Stimulated activated effector memory CD8-positive, alpha-beta T cell treated with anti-CD3 and anti-CD28 coated beads, Interleukin-12 subunit alpha, Interleukin-12 subunit beta, amount 100 ng/mL, for 72 hours (primary cell): ENCODE data around the gene AKT2.

Source experiments
- ATAC-seq: fragments of 150-1000 bp; cut with Tn5 transposase; 2 replicates; pipeline ENCODE4 v1.10.0; 2021
- DNase-seq, 2 donors: peaks; one replicate each; pipeline ENCODE4 v3.0.0; 2021 to 2022; ENCODE audit warnings: low spot score in 2 of 2
- H3K27ac Mint-ChIP-seq: one replicate; pipeline ENCODE4 v1.8.0; 2022; ENCODE audit warnings: mild to moderate bottlenecking, mixed read lengths
- H3K36me3 Mint-ChIP-seq: one replicate; pipeline ENCODE4 v1.8.0; 2022; ENCODE audit warnings: mild to moderate bottlenecking, mixed read lengths
- H3K4me1 Mint-ChIP-seq: one replicate; pipeline ENCODE4 v1.8.0; 2022; ENCODE audit warnings: mixed read lengths
- H3K4me3 Mint-ChIP-seq: one replicate; pipeline ENCODE4 v1.8.0; 2022; ENCODE audit warnings: mild to moderate bottlenecking, mixed read lengths
- H3K9me3 Mint-ChIP-seq: one replicate; pipeline ENCODE4 v1.8.0; 2022; ENCODE audit warnings: mixed read lengths

The AKT2 gene

GRCh38 chr19:40312533-40312932 is 27.4 kb upstream of the AKT2 start:
- no peak overlapping the region for H3K27ac Mint-ChIP-seq
- no peaks in the 10 kb centered on the region for H3K4me1 Mint-ChIP-seq
- no peaks in the 10 kb centered on the region for H3K9me3 Mint-ChIP-seq
- ATAC-seq (no peak), DNase-seq (no peak)
- no peak overlapping the region for H3K4me3 Mint-ChIP-seq
- peaks cover 5% of the 10 kb centered on the region for H3K36me3 Mint-ChIP-seq

- DNase-seq = no peak
- ATAC-seq = no peak
- H3K4me1 Mint-ChIP-seq = no peaks in the 10 kb centered on the region
- no peak overlapping the region for H3K27ac Mint-ChIP-seq
- no peak overlapping the region for H3K4me3 Mint-ChIP-seq
- H3K9me3 Mint-ChIP-seq = no peaks in the 10 kb centered on the region
- no peaks in the 10 kb centered on the region for H3K36me3 Mint-ChIP-seq
Measured at GRCh38 chr19:40309666-40310065, 24.5 kb upstream of the AKT2 start.

GRCh38 chr19:40305403-40305802 is 20.3 kb upstream of the AKT2 start:
- Mint-ChIP-seq H3K9me3 (no peaks in the 10 kb centered on the region), H3K36me3 (no peaks in the 10 kb centered on the region), H3K4me1 (no peaks in the 10 kb centered on the region), H3K27ac (no peak overlapping the region), H3K4me3 (no peak overlapping the region)
- peak; percentile 61 for ATAC-seq
- DNase-seq = peak; percentile 55 to 80

- H3K4me1 Mint-ChIP-seq = no peaks in the 10 kb centered on the region
- DNase-seq (no peak), ATAC-seq (no peak)
Measured at GRCh38 chr19:40304306-40304705, 19.2 kb upstream of the AKT2 start.

GRCh38 chr19:40303765-40304164 is 18.6 kb upstream of the AKT2 start:
- Mint-ChIP-seq H3K27ac (peak overlapping the region; percentile 78), H3K9me3 (no peaks in the 10 kb centered on the region), H3K36me3 (no peaks in the 10 kb centered on the region), H3K4me3 (no peak overlapping the region), H3K4me1 (no peaks in the 10 kb centered on the region)
- ATAC-seq (no peak), DNase-seq (no peak)

More at GRCh38 chr19:40304306-40304705, 19.2 kb upstream of the AKT2 start:
- no peaks in the 10 kb centered on the region for H3K9me3 Mint-ChIP-seq
- no peaks in the 10 kb centered on the region for H3K36me3 Mint-ChIP-seq
- H3K27ac Mint-ChIP-seq = peak overlapping the region; percentile 78
- H3K4me3 Mint-ChIP-seq = no peak overlapping the region

- Mint-ChIP-seq H3K9me3 (no peaks in the 10 kb centered on the region), H3K4me3 (no peak overlapping the region), H3K4me1 (no peaks in the 10 kb centered on the region), H3K36me3 (no peaks in the 10 kb centered on the region), H3K27ac (no peak overlapping the region)
- ATAC-seq = no peak
- no peak for DNase-seq
Measured at GRCh38 chr19:40302224-40303011, 17.3 kb upstream of the AKT2 start.

- Mint-ChIP-seq H3K36me3 (no peaks in the 10 kb centered on the region), H3K4me3 (no peak overlapping the region), H3K4me1 (no peaks in the 10 kb centered on the region), H3K27ac (no peak overlapping the region), H3K9me3 (no peaks in the 10 kb centered on the region)
- no peak for DNase-seq
- no peak for ATAC-seq
Measured at GRCh38 chr19:40300668-40301067, 15.5 kb upstream of the AKT2 start.

GRCh38 chr19:40298026-40298425 is 12.9 kb upstream of the AKT2 start:
- Mint-ChIP-seq H3K27ac (no peak overlapping the region), H3K4me3 (no peak overlapping the region), H3K9me3 (no peaks in the 10 kb centered on the region), H3K36me3 (no peaks in the 10 kb centered on the region), H3K4me1 (no peaks in the 10 kb centered on the region)
- DNase-seq (no peak), ATAC-seq (no peak)

GRCh38 chr19:40294560-40294959 is 9.4 kb upstream of the AKT2 start:
- Mint-ChIP-seq H3K9me3 (no peaks in the 10 kb centered on the region), H3K36me3 (no peaks in the 10 kb centered on the region), H3K4me1 (no peaks in the 10 kb centered on the region), H3K4me3 (no peak overlapping the region), H3K27ac (no peak overlapping the region)
- no peak for DNase-seq
- ATAC-seq = no peak

- Mint-ChIP-seq H3K9me3 (no peaks in the 10 kb centered on the region), H3K4me1 (peaks cover 33% of the 10 kb centered on the region), H3K36me3 (peaks cover 15% of the 10 kb centered on the region), H3K27ac (peak overlapping the region; percentile 98), H3K4me3 (peak overlapping the region; percentile 82)
- DNase-seq (no peak), ATAC-seq (no peak)
Measured at GRCh38 chr19:40286971-40287421, 1.9 kb upstream of the AKT2 start.

GRCh38 chr19:40286235-40286970 is 1.3 kb upstream of the AKT2 start:
- DNase-seq (no peak), ATAC-seq (no peak)
- Mint-ChIP-seq H3K9me3 (no peaks in the 10 kb centered on the region), H3K4me1 (peaks cover 37% of the 10 kb centered on the region), H3K27ac (peak overlapping the region; percentile 98), H3K36me3 (peaks cover 19% of the 10 kb centered on the region), H3K4me3 (peak overlapping the region; percentile 82)

- ATAC-seq = peak; percentile 90
- peak overlapping the region; percentile 82 for H3K4me3 Mint-ChIP-seq
- peaks cover 45% of the 10 kb centered on the region for H3K4me1 Mint-ChIP-seq
- no peaks in the 10 kb centered on the region for H3K9me3 Mint-ChIP-seq
- DNase-seq = peak; percentile 84 to 98
- peaks cover 19% of the 10 kb centered on the region for H3K36me3 Mint-ChIP-seq
- H3K27ac Mint-ChIP-seq = peak overlapping the region; percentile 98
Measured at GRCh38 chr19:40285353-40286234, 449 bp upstream of the AKT2 start.

GRCh38 chr19:40284251-40284500 is 969 bp downstream of the AKT2 start:
- ATAC-seq = no peak
- Mint-ChIP-seq H3K4me1 (peaks cover 56% of the 10 kb centered on the region), H3K27ac (peak overlapping the region; percentile 98), H3K4me3 (peak overlapping the region; percentile 82), H3K36me3 (peaks cover 25% of the 10 kb centered on the region), H3K9me3 (no peaks in the 10 kb centered on the region)
- no peak for DNase-seq

- Mint-ChIP-seq H3K4me3 (peak overlapping the region; percentile 82), H3K36me3 (peaks cover 25% of the 10 kb centered on the region), H3K9me3 (no peaks in the 10 kb centered on the region), H3K4me1 (peaks cover 58% of the 10 kb centered on the region), H3K27ac (peak overlapping the region; percentile 98)
- no peak for DNase-seq
- ATAC-seq = no peak
Measured at GRCh38 chr19:40283414-40284250, 1.5 kb downstream of the AKT2 start.

- Mint-ChIP-seq H3K36me3 (peaks cover 25% of the 10 kb centered on the region), H3K4me3 (peak overlapping the region; percentile 82), H3K9me3 (no peaks in the 10 kb centered on the region), H3K27ac (peak overlapping the region; percentile 98), H3K4me1 (peaks cover 65% of the 10 kb centered on the region)
- DNase-seq (no peak), ATAC-seq (no peak)
Measured at GRCh38 chr19:40282920-40283319, 2.2 kb downstream of the AKT2 start.
